ENCODE results near the gene NUMB.
"Not testable (repeated sequence)": the region's sequence is repeated elsewhere in the genome, so short reads cannot be mapped to it uniquely, and the experiment has no call there.

Gene NUMB

GRCh38 chr14:73344319-73344718, 114.0 kb downstream of the NUMB start:
- peak; percentile 19 for DNase-seq

GRCh38 chr14:73342670-73343069, 115.7 kb downstream of the NUMB start:
- DNase-seq, result no peak

GRCh38 chr14:73339846-73340595, 118.3 kb downstream of the NUMB start:
- DNase-seq, result no peak

- DNase-seq, result no peak
These were observed 119.1 kb downstream of the NUMB start for GRCh38 chr14:73339206-73339605.

- no peak for DNase-seq
These were observed 119.8 kb downstream of the NUMB start for GRCh38 chr14:73338551-73338950.

GRCh38 chr14:73333031-73333430, 125.3 kb downstream of the NUMB start:
- DNase-seq, result no peak

- no peak for DNase-seq
These were observed 132.6 kb downstream of the NUMB start for GRCh38 chr14:73325630-73326299.

GRCh38 chr14:73325063-73325462, 133.3 kb downstream of the NUMB start:
- DNase-seq, result no peak

- no peak for DNase-seq
These were observed 133.8 kb downstream of the NUMB start for GRCh38 chr14:73324533-73324932.

GRCh38 chr14:73323896-73324399, 134.4 kb downstream of the NUMB start:
- no peak for DNase-seq

GRCh38 chr14:73313151-73313550, 145.2 kb downstream of the NUMB start:
- no peak for DNase-seq

- no peak for DNase-seq
These were observed 145.7 kb downstream of the NUMB start for GRCh38 chr14:73312687-73313086.

- DNase-seq, result no peak
These were observed 146.7 kb downstream of the NUMB start for GRCh38 chr14:73311708-73312030.

GRCh38 chr14:73309207-73309606, 149.1 kb downstream of the NUMB start:
- not testable (repeated sequence) for DNase-seq

GRCh38 chr14:73307261-73307660, 151.1 kb downstream of the NUMB start:
- no peak for DNase-seq

- no peak for DNase-seq
These were observed 152.8 kb downstream of the NUMB start for GRCh38 chr14:73305499-73305898.

- peak; percentile 23 for DNase-seq
These were observed 163.0 kb downstream of the NUMB start for GRCh38 chr14:73295198-73295796.

- DNase-seq, result no peak
These were observed 164.3 kb downstream of the NUMB start for GRCh38 chr14:73293782-73294781.

- DNase-seq, result no peak
These were observed 168.1 kb downstream of the NUMB start for GRCh38 chr14:73290279-73290678.

- DNase-seq, result no peak
These were observed 168.6 kb downstream of the NUMB start for GRCh38 chr14:73289729-73290128.

- no peak for DNase-seq
These were observed 169.0 kb downstream of the NUMB start for GRCh38 chr14:73289308-73289707.

- no peak for DNase-seq
These were observed 171.3 kb downstream of the NUMB start for GRCh38 chr14:73287071-73287470.

GRCh38 chr14:73286598-73286997, 171.7 kb downstream of the NUMB start:
- DNase-seq, result no peak
